WTC11 (cell line): ENCODE data around the gene IL36A. TPM values are rescaled to one million over a fixed set of nuclear protein-coding genes. Genes with fewer than 3 reads are reported as not detected.

ENCODE experiments used
- ATAC-seq: fragments of 200-7000 bp; cut with Tn5 transposase; 2 replicates; pipeline ENCODE4 v1.10.0; 2021; ENCODE audit warnings: mild to moderate bottlenecking, moderate library complexity
- CTCF ChIA-PET: fragments of 300-600 bp; sonication (Branson Sonifier 250); formaldehyde crosslinking; loops from one replicate; lab custom pipeline; 2021; ENCODE audit warnings: antibody characterized with exemption; lab: Charles Lee
- POLR2A ChIA-PET: fragments of 350-600 bp; sonication (Branson Sonifier 250); formaldehyde crosslinking; loops from one replicate; lab custom pipeline; 2021; ENCODE audit warnings: antibody characterized with exemption; lab: Charles Lee
- DNase-seq: peaks from one replicate; pipeline ENCODE4 v3.0.0; 2021; ENCODE audit warnings: low spot score
- H3K27ac Mint-ChIP-seq: 2 replicates; pipeline ENCODE4 v1.8.0; 2021; ENCODE audit warnings: mixed read lengths
- H3K27me3 Mint-ChIP-seq: 2 replicates; pipeline ENCODE4 v1.8.0; 2021; ENCODE audit warnings: low read depth, mild to moderate bottlenecking, moderate library complexity, mixed read lengths
- H3K36me3 Mint-ChIP-seq: 2 replicates; pipeline ENCODE4 v1.8.0; 2021; ENCODE audit warnings: mixed read lengths
- H3K4me1 Mint-ChIP-seq: 2 replicates; pipeline ENCODE4 v1.8.0; 2022; ENCODE audit warnings: mixed read lengths
- H3K4me3 Mint-ChIP-seq: 2 replicates; pipeline ENCODE4 v1.8.0; 2021; ENCODE audit warnings: mild to moderate bottlenecking, moderate library complexity, mixed read lengths
- H3K9me3 Mint-ChIP-seq: 2 replicates; pipeline ENCODE4 v1.8.0; 2021; ENCODE audit warnings: mixed read lengths
- AR ChIP-seq: fragments of 250-450 bp; sonication (Bioruptor Pico); IDR thresholded peaks from 2 replicates; pipeline ENCODE4 v1.9.0; 2021; ENCODE audit warnings: mild to moderate bottlenecking
- ARID4B ChIP-seq: sonication (generic); formaldehyde crosslinking; IDR thresholded peaks from 2 replicates; pipeline ENCODE4 v1.8.0; 2023; ENCODE audit warnings: missing genetic modification reagents, mild to moderate bottlenecking, borderline replicate concordance
- ATF1 ChIP-seq: sonication (generic); formaldehyde crosslinking; IDR thresholded peaks from 2 replicates; pipeline ENCODE4 v1.8.1; 2023; ENCODE audit warnings: mild to moderate bottlenecking, moderate library complexity, missing genetic modification reagents
- ATF2 ChIP-seq: sonication (generic); formaldehyde crosslinking; IDR thresholded peaks from 2 replicates; pipeline ENCODE4 v1.8.1; 2022; ENCODE audit warnings: low read depth, missing genetic modification reagents, borderline replicate concordance
- ATF3 ChIP-seq: sonication (generic); formaldehyde crosslinking; conservative IDR thresholded peaks from 2 replicates; pipeline ENCODE4 v1.8.1; 2022; ENCODE audit warnings: mild to moderate bottlenecking, missing genetic modification reagents
- CREM ChIP-seq: sonication (generic); formaldehyde crosslinking; IDR thresholded peaks from 2 replicates; pipeline ENCODE4 v1.8.1; 2022; ENCODE audit warnings: mild to moderate bottlenecking, missing genetic modification reagents, moderate library complexity
- ETV6 ChIP-seq: sonication (generic); formaldehyde crosslinking; IDR thresholded peaks from 2 replicates; pipeline ENCODE4 v1.8.1; 2022; ENCODE audit warnings: mild to moderate bottlenecking, missing genetic modification reagents
- FOXK1 ChIP-seq: sonication (generic); formaldehyde crosslinking; IDR thresholded peaks from 2 replicates; pipeline ENCODE4 v1.8.0; 2022; ENCODE audit warnings: mild to moderate bottlenecking, moderate library complexity, missing genetic modification reagents
- GRHL2 ChIP-seq: fragments of 250-450 bp; sonication (Bioruptor Pico); IDR thresholded peaks from 2 replicates; pipeline ENCODE4 v1.8.0; 2022; ENCODE audit warnings: mild to moderate bottlenecking, moderate library complexity; ENCODE audit not compliant: insufficient replicate concordance, severe bottlenecking
- HMGA2 ChIP-seq: fragments of 250-450 bp; sonication (Bioruptor Pico); IDR thresholded peaks from 2 replicates; pipeline ENCODE4 v1.4.0; 2021; ENCODE audit warnings: mild to moderate bottlenecking, moderate library complexity
- JUN ChIP-seq: sonication (generic); formaldehyde crosslinking; IDR thresholded peaks from 2 replicates; pipeline ENCODE4 v1.8.0; 2023; ENCODE audit warnings: mild to moderate bottlenecking, missing genetic modification reagents
- KAT7 ChIP-seq: sonication (generic); formaldehyde crosslinking; IDR thresholded peaks from 2 replicates; pipeline ENCODE4 v1.8.1; 2023; ENCODE audit warnings: missing genetic modification reagents, mild to moderate bottlenecking, borderline replicate concordance
- MLX ChIP-seq: sonication (generic); formaldehyde crosslinking; IDR thresholded peaks from 2 replicates; pipeline ENCODE4 v1.8.1; 2023; ENCODE audit warnings: mild to moderate bottlenecking, missing genetic modification reagents, moderate library complexity
- NFE2L1 ChIP-seq: sonication (generic); formaldehyde crosslinking; IDR thresholded peaks from 2 replicates; pipeline ENCODE4 v1.8.1; 2023; ENCODE audit warnings: missing genetic modification reagents
- PRDM15 ChIP-seq: sonication (generic); formaldehyde crosslinking; IDR thresholded peaks from 2 replicates; pipeline ENCODE4 v1.8.0; 2022; ENCODE audit warnings: missing genetic modification reagents
- SMAD3 ChIP-seq: sonication (generic); formaldehyde crosslinking; IDR thresholded peaks from 2 replicates; pipeline ENCODE4 v1.8.0; 2022; ENCODE audit warnings: missing genetic modification reagents, mild to moderate bottlenecking, borderline replicate concordance
- SOX15 ChIP-seq: fragments of 250-450 bp; sonication (Bioruptor Pico); IDR thresholded peaks from 2 replicates; pipeline ENCODE4 v1.9.0; 2021; ENCODE audit warnings: mild to moderate bottlenecking
- ZNF232 ChIP-seq: sonication (generic); formaldehyde crosslinking; IDR thresholded peaks from 2 replicates; pipeline ENCODE4 v1.8.0; 2022; ENCODE audit warnings: mild to moderate bottlenecking, missing genetic modification reagents
- ZNF281 ChIP-seq: sonication (generic); formaldehyde crosslinking; IDR thresholded peaks from 2 replicates; pipeline ENCODE4 v1.8.0; 2023; ENCODE audit warnings: mild to moderate bottlenecking, missing genetic modification reagents
- total RNA-seq: library from RNA; stranded (reverse); gene quantifications from 3 replicates; pipeline ENCODE4 v1.2.3, GENCODE V29; 2021

The IL36A gene
- total RNA-seq, 1 experiment from 2014 or later: not detected

GRCh38 chr2:113018509-113018908 lies 13.2 kb downstream of the IL36A start:
- Mint-ChIP-seq H3K4me1 (no peaks in the 10 kb centered on the region), H3K27ac (no peak overlapping the region), H3K4me3 (no peak overlapping the region), H3K27me3 (peaks cover 56% of the 10 kb centered on the region), H3K36me3 (no peaks in the 10 kb centered on the region; the same call in 1 of the 2 replicates), H3K9me3 (peaks cover 42% of the 10 kb centered on the region)
- ChIA-PET CTCF (no interaction called here), POLR2A (no interaction called here)
- DNase-seq (no peak), ATAC-seq (no peak)
- no peak for TF ChIP-seq ATF1 (CRISPR knock-in tag)
- TF ChIP-seq ETV6 (CRISPR knock-in tag): no peak

GRCh38 chr2:113021312-113021711 lies 16.1 kb downstream of the IL36A start:
- ChIA-PET CTCF (no interaction called here), POLR2A (no interaction called here)
- DNase-seq (no peak), ATAC-seq (no peak)
- peaks cover 63% of the 10 kb centered on the region for H3K27me3 Mint-ChIP-seq
- H3K9me3 Mint-ChIP-seq: peaks cover 40% of the 10 kb centered on the region
- H3K27ac Mint-ChIP-seq: no peak overlapping the region
- no peaks in the 10 kb centered on the region; the same call in 1 of the 2 replicates for H3K36me3 Mint-ChIP-seq
- no peaks in the 10 kb centered on the region for H3K4me1 Mint-ChIP-seq
- H3K4me3 Mint-ChIP-seq: no peak overlapping the region
- no peak for TF ChIP-seq FOXK1
- no peak for TF ChIP-seq ARID4B (CRISPR knock-in tag)
- no peak for TF ChIP-seq MLX (CRISPR knock-in tag)
- no peak for TF ChIP-seq ATF2 (CRISPR knock-in tag)
- TF ChIP-seq ZNF281 (CRISPR knock-in tag): no peak
- no peak for TF ChIP-seq SMAD3 (CRISPR knock-in tag)
- no peak for TF ChIP-seq AR
- no peak for TF ChIP-seq ATF1 (CRISPR knock-in tag)
- TF ChIP-seq CREM (CRISPR knock-in tag): no peak
- TF ChIP-seq PRDM15 (CRISPR knock-in tag): no peak
- TF ChIP-seq GRHL2 (CRISPR knock-in tag): no peak
- TF ChIP-seq HMGA2 (CRISPR knock-in tag): no peak
- no peak for TF ChIP-seq ATF3 (CRISPR knock-in tag)
- TF ChIP-seq SOX15 (CRISPR knock-in tag): no peak
- no peak for TF ChIP-seq JUN (CRISPR knock-in tag)
- TF ChIP-seq KAT7 (CRISPR knock-in tag): no peak
- no peak for TF ChIP-seq ZNF232
- TF ChIP-seq NFE2L1 (CRISPR knock-in tag): no peak
